IMR-90 (cell line): Measurements from ENCODE around the gene CWC27.

Experiments used
- CEBPB ChIP-seq: IDR thresholded peaks from 2 replicates; pipeline ENCODE4 v1.6.1; 2012; ENCODE audit warnings: low read depth, low read length, improper control_type of control experiment
- POLR2A ChIP-seq: IDR thresholded peaks from 2 replicates; pipeline ENCODE4 v1.6.1; 2012; ENCODE audit warnings: mild to moderate bottlenecking, low read depth, low read length
- RAD21 ChIP-seq: IDR thresholded peaks from 2 replicates; pipeline ENCODE4 v1.6.1; 2012; ENCODE audit warnings: low read length, improper control_type of control experiment
- RFX5 ChIP-seq: IDR thresholded peaks from 2 replicates; pipeline ENCODE4 v1.8.0; 2012; ENCODE audit warnings: low read depth, mild to moderate bottlenecking, low read length, moderate library complexity
- TF ChIP-seq, protein P1 (sequence below): conservative IDR thresholded peaks from 2 replicates; pipeline ENCODE4 v1.5.1; 2012; ENCODE audit warnings: mild to moderate bottlenecking, low read depth, low read length, improper control_type of control experiment

DNA sequence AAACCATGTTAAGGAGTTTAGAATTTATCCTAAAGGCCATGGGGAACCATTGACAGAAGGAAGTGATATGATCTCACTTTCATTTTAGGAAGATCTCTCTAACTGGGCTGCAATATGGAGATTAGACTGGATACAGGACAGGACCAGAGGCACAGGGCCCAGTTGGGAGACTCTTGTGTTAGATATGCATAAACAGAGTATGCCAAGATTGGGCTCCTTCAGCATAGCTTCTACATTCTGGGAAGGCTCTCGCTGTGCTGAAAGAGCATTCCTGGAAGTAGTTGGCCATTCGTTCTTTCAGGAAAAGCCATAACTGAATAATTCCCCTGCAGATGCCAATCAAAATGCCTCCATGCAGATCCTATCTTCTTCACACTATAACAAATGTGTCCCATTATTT, 204.5 kb downstream of the CWC27 start:
- TF ChIP-seq, protein P1, sequence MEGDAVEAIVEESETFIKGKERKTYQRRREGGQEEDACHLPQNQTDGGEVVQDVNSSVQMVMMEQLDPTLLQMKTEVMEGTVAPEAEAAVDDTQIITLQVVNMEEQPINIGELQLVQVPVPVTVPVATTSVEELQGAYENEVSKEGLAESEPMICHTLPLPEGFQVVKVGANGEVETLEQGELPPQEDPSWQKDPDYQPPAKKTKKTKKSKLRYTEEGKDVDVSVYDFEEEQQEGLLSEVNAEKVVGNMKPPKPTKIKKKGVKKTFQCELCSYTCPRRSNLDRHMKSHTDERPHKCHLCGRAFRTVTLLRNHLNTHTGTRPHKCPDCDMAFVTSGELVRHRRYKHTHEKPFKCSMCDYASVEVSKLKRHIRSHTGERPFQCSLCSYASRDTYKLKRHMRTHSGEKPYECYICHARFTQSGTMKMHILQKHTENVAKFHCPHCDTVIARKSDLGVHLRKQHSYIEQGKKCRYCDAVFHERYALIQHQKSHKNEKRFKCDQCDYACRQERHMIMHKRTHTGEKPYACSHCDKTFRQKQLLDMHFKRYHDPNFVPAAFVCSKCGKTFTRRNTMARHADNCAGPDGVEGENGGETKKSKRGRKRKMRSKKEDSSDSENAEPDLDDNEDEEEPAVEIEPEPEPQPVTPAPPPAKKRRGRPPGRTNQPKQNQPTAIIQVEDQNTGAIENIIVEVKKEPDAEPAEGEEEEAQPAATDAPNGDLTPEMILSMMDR = no peak
- TF ChIP-seq RAD21 (no peak), CEBPB (no peak), RFX5 (no peak), POLR2A (no peak)
